Measurements from ENCODE around the gene CSHL1.
"Not testable (repeated sequence)": the region's sequence is repeated elsewhere in the genome, so short reads cannot be mapped to it uniquely, and the experiment has no call there.

The CSHL1 gene

GRCh38 chr17:63918789-63919305 is 7.8 kb upstream of the CSHL1 start, which contains the start of gene GH1:
GH1 (minus strand) TSS chr17:63918839; CDS start chr17:63918776, 63 bp downstream.
- not testable (repeated sequence) for DNase-seq (ENCODE audit: low read depth, low spot score)

- no peak for DNase-seq (ENCODE audit: low read depth, low spot score)
Measured at GRCh38 chr17:63918305-63918704, 7.2 kb upstream of the CSHL1 start.

GRCh38 chr17:63917646-63918045 is 6.6 kb upstream of the CSHL1 start:
- DNase-seq (ENCODE audit: low read depth, low spot score) = no peak

- DNase-seq (ENCODE audit: low read depth, low spot score) = not testable (repeated sequence)
Measured at GRCh38 chr17:63917206-63917605, 6.1 kb upstream of the CSHL1 start.

GRCh38 chr17:63916566-63917185 is 5.6 kb upstream of the CSHL1 start:
- no peak for DNase-seq (ENCODE audit: low read depth, low spot score)

- DNase-seq (ENCODE audit: low read depth, low spot score) = not testable (repeated sequence)
Measured at GRCh38 chr17:63915753-63916152, 4.7 kb upstream of the CSHL1 start.

- no peak for DNase-seq (ENCODE audit: low read depth, low spot score)
Measured at GRCh38 chr17:63914471-63914870, 3.4 kb upstream of the CSHL1 start.

GRCh38 chr17:63911657-63912100 is 621 bp upstream of the CSHL1 start:
- no peak for DNase-seq (ENCODE audit: low read depth, low spot score)

GRCh38 chr17:63910096-63910495 is 962 bp downstream of the CSHL1 start:
- no peak for DNase-seq (ENCODE audit: low read depth, low spot score)

- DNase-seq (ENCODE audit: low read depth, low spot score) = not testable (repeated sequence)
Measured at GRCh38 chr17:63909586-63909985, 1.5 kb downstream of the CSHL1 start.

GRCh38 chr17:63907161-63907778 is 3.8 kb downstream of the CSHL1 start:
- DNase-seq (ENCODE audit: low read depth, low spot score) = not testable (repeated sequence)

GRCh38 chr17:63904796-63905195 is 6.3 kb downstream of the CSHL1 start:
- not testable (repeated sequence) for DNase-seq (ENCODE audit: low read depth, low spot score)

- not testable (repeated sequence) for DNase-seq (ENCODE audit: low read depth, low spot score)
Measured at GRCh38 chr17:63903787-63904201, 7.3 kb downstream of the CSHL1 start.

GRCh38 chr17:63901971-63902370 is 9.1 kb downstream of the CSHL1 start:
- not testable (repeated sequence) for DNase-seq (ENCODE audit: low read depth, low spot score)

GRCh38 chr17:63898899-63899798 is 11.9 kb downstream of the CSHL1 start:
- DNase-seq (ENCODE audit: low read depth, low spot score) = not testable (repeated sequence)

- DNase-seq (ENCODE audit: low read depth, low spot score) = not testable (repeated sequence)
Measured at GRCh38 chr17:63896524-63897354, 14.3 kb downstream of the CSHL1 start, which contains the start of gene CSH1. CSH1 (minus strand) TSS chr17:63896574; CDS start chr17:63896511, 63 bp downstream.

GRCh38 chr17:63894821-63895220 is 16.2 kb downstream of the CSHL1 start:
- DNase-seq (ENCODE audit: low read depth, low spot score) = not testable (repeated sequence)

GRCh38 chr17:63894021-63894420 is 17.0 kb downstream of the CSHL1 start:
- DNase-seq (ENCODE audit: low read depth, low spot score) = not testable (repeated sequence)

GRCh38 chr17:63892316-63893037 is 18.6 kb downstream of the CSHL1 start:
- not testable (repeated sequence) for DNase-seq (ENCODE audit: low read depth, low spot score)
